ENCODE results near the gene C3orf20.

C3orf20 gene

GRCh38 chr3:14816359-14816758, 141.4 kb downstream of the C3orf20 start:
- Mint-ChIP-seq H3K36me3 (ENCODE audit: low read depth) (no peaks in the 10 kb centered on the region), H3K27me3 (ENCODE audit: low read depth) (peaks cover 39% of the 10 kb centered on the region), H3K27ac (no peak overlapping the region), H3K9me3 (no peaks in the 10 kb centered on the region), H3K4me3 (no peak overlapping the region), H3K4me1 (ENCODE audit: low read depth) (no peaks in the 10 kb centered on the region)

- Mint-ChIP-seq H3K4me1 (ENCODE audit: low read depth) (no peaks in the 10 kb centered on the region), H3K36me3 (ENCODE audit: low read depth) (no peaks in the 10 kb centered on the region), H3K9me3 (no peaks in the 10 kb centered on the region), H3K27me3 (ENCODE audit: low read depth) (peaks cover 20% of the 10 kb centered on the region), H3K27ac (no peak within 1 kb of the TSS), H3K4me3 (no peak within 1 kb of the TSS)
Measured at GRCh38 chr3:14818804-14819500, 144.0 kb downstream of the C3orf20 start, which contains the start of gene FGD5. FGD5 (plus strand) TSS chr3:14818962; CDS start chr3:14819072, 110 bp downstream.

- Mint-ChIP-seq H3K27me3 (ENCODE audit: low read depth) (peaks cover 21% of the 10 kb centered on the region), H3K4me3 (no peak overlapping the region)
Measured at GRCh38 chr3:14819671-14820070, 144.7 kb downstream of the C3orf20 start.

GRCh38 chr3:14820156-14820555, 145.2 kb downstream of the C3orf20 start:
- no peaks in the 10 kb centered on the region for H3K9me3 Mint-ChIP-seq
- peaks cover 18% of the 10 kb centered on the region for H3K27me3 Mint-ChIP-seq (ENCODE audit: low read depth)
- no peaks in the 10 kb centered on the region for H3K36me3 Mint-ChIP-seq (ENCODE audit: low read depth)
- no peak overlapping the region for H3K4me3 Mint-ChIP-seq
- H3K4me1 Mint-ChIP-seq (ENCODE audit: low read depth), result no peaks in the 10 kb centered on the region
- H3K27ac Mint-ChIP-seq, result no peak overlapping the region

More at GRCh38 chr3:14819671-14820070, 144.7 kb downstream of the C3orf20 start:
- Mint-ChIP-seq H3K36me3 (ENCODE audit: low read depth) (no peaks in the 10 kb centered on the region), H3K4me1 (ENCODE audit: low read depth) (no peaks in the 10 kb centered on the region), H3K27ac (no peak overlapping the region), H3K9me3 (no peaks in the 10 kb centered on the region)

GRCh38 chr3:14821151-14821550, 146.2 kb downstream of the C3orf20 start:
- Mint-ChIP-seq H3K36me3 (ENCODE audit: low read depth) (no peaks in the 10 kb centered on the region), H3K4me3 (no peak overlapping the region), H3K27me3 (ENCODE audit: low read depth) (peaks cover 18% of the 10 kb centered on the region), H3K9me3 (no peaks in the 10 kb centered on the region), H3K27ac (no peak overlapping the region), H3K4me1 (ENCODE audit: low read depth) (no peaks in the 10 kb centered on the region)

- H3K27ac Mint-ChIP-seq, result no peak overlapping the region
- H3K4me3 Mint-ChIP-seq, result no peak overlapping the region
- H3K27me3 Mint-ChIP-seq (ENCODE audit: low read depth), result peaks cover 24% of the 10 kb centered on the region
- no peaks in the 10 kb centered on the region for H3K4me1 Mint-ChIP-seq (ENCODE audit: low read depth)
- no peaks in the 10 kb centered on the region for H3K36me3 Mint-ChIP-seq (ENCODE audit: low read depth)
- H3K9me3 Mint-ChIP-seq, result no peaks in the 10 kb centered on the region
Measured at GRCh38 chr3:14822134-14822533, 147.2 kb downstream of the C3orf20 start.
